GM13977 (cell line): ENCODE results near the gene PCDH15.
A peak's percentile ranks its signal among the peaks of the same experiment; 100 is the strongest.

Experiments
- DNase-seq: peaks from one replicate; pipeline ENCODE4 v3.0.0; 2012; ENCODE audit warnings: low spot score
- CTCF ChIP-seq: IDR thresholded peaks from 2 replicates; pipeline ENCODE4 v1.5.1; 2012; ENCODE audit warnings: mild to moderate bottlenecking, control low read depth; ENCODE audit not compliant: insufficient read depth; ENCODE audit errors: extremely low read depth, missing control alignments
- in situ Hi-C: fragments of 300-500 bp; cut with MboI; formaldehyde crosslinking; loops from one replicate; pipeline ENCODE4 v1.12.0; 2022; ENCODE audit warnings: low sequenced_read_pairs, low pct_unique_long_range_greater_than_20kb, mixed read lengths, inconsistent platforms; ENCODE audit not compliant: unreplicated experiment

PCDH15 gene

GRCh38 chr10:54133203-54133602 lies 667.8 kb downstream of the PCDH15 start:
- peak; percentile 40 for TF ChIP-seq CTCF
- in situ Hi-C loops, result no loop called here
- no peak for DNase-seq

GRCh38 chr10:54131833-54132232 lies 669.2 kb downstream of the PCDH15 start:
- in situ Hi-C loops, result no loop called here
- no peak for DNase-seq
- no peak for TF ChIP-seq CTCF

- no peak for DNase-seq
- no peak for TF ChIP-seq CTCF
- in situ Hi-C loops, result no loop called here
Observed at GRCh38 chr10:54130394-54130793, 670.6 kb downstream of the PCDH15 start.

GRCh38 chr10:54125098-54125747 lies 675.8 kb downstream of the PCDH15 start:
- no peak for DNase-seq
- in situ Hi-C loops, result no loop called here
- TF ChIP-seq CTCF, result no peak

GRCh38 chr10:54124209-54124885 lies 676.7 kb downstream of the PCDH15 start:
- no peak for TF ChIP-seq CTCF
- in situ Hi-C loops, result no loop called here
- DNase-seq, result no peak

- no peak for TF ChIP-seq CTCF
- in situ Hi-C loops, result no loop called here
- no peak for DNase-seq
Observed at GRCh38 chr10:54120806-54121205, 680.2 kb downstream of the PCDH15 start.
